Mammary epithelial cell (primary cell): Measurements from ENCODE around the gene UNC119.

Experiments
- CTCF ChIP-seq, 2 donors: IDR thresholded peaks in 1 of 2; conservative IDR thresholded peaks in 1 of 2; 2 replicates each; pipeline ENCODE4 v1.5.1; 2011 to 2012; ENCODE audit warnings: inconsistent platforms in 2 of 2, low read length in 2 of 2, mild to moderate bottlenecking in 2 of 2, control low read depth in 1 of 2, low read depth in 1 of 2; ENCODE audit not compliant: insufficient read depth in 1 of 2; ENCODE audit errors: extremely low read depth in 1 of 2
- EZH2 ChIP-seq: IDR thresholded peaks from 2 replicates; pipeline ENCODE4 v1.6.1; 2012; ENCODE audit warnings: low read length, inconsistent platforms, borderline replicate concordance

- no peak for TF ChIP-seq CTCF (conservative IDR thresholded peaks at IDR 0.05 in 1 of 2, IDR thresholded peaks at IDR 0.05 in 1 of 2; ENCODE audit: extremely low read depth in 1 of 2, insufficient read depth in 1 of 2, low read depth in 1 of 2, low read length in 2 of 2)
- TF ChIP-seq EZH2: no peak
These were observed at the start of gene UNC119 for GRCh38 chr17:28552176-28552999.
